HepG2 (cell line): ENCODE results near the gene TCAIM.

Experiments used
- MAFG ChIP-seq: sonication (generic); formaldehyde crosslinking; IDR thresholded peaks from 2 replicates; pipeline ENCODE4 v1.5.1; 2020; ENCODE audit warnings: mild to moderate bottlenecking, missing genetic modification reagents
- RFX5 ChIP-seq: IDR thresholded peaks from 2 replicates; pipeline ENCODE4 v1.6.1; 2011; ENCODE audit warnings: low read depth, low read length, improper control_type of control experiment

DNA sequence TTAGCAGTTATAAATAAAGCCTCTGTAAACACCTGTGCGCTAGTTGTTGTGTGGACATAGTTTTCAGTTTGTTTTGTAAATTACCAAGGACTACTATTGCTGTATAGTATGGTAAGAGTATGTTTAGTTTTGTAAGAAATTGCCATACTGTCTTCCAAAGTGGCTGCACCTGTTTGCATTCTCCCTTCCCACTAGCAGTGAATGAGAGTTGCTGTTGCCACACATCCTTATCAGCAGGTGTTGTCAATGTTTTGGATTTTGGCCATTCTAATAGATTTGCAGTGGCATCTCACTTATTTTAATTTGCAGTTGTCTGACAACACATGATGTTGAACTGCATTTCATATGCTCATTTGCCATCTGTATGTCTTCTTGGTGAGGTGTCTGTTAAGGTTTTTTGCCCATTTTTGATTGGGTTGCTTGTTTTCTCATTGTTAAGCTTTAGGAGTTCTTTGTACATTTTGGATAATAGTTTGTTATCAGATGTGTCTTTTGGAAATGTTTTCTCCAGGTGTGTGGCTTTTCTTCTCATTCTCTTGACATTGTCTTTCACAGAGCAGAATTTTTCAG is 14.9 kb downstream of the TCAIM start:
- no peak for TF ChIP-seq MAFG
- no peak for TF ChIP-seq RFX5
